Putamen (tissue), 1 donor: ENCODE data around the gene TMEM125.

Experiments used
- DNase-seq: peaks from one replicate; pipeline ENCODE4 v3.0.0-alpha.2; 2016; ENCODE audit warnings: low spot score

TMEM125 gene

GRCh38 chr1:43247256-43247921 lies 22.4 kb upstream of the TMEM125 start:
- no peak for DNase-seq

- no peak for DNase-seq
Observed at GRCh38 chr1:43250351-43250761, 19.4 kb upstream of the TMEM125 start.

- DNase-seq: no peak
Observed at GRCh38 chr1:43251024-43251423, 18.8 kb upstream of the TMEM125 start.

GRCh38 chr1:43252225-43252624 lies 17.6 kb upstream of the TMEM125 start:
- no peak for DNase-seq

GRCh38 chr1:43253173-43253572 lies 16.6 kb upstream of the TMEM125 start:
- DNase-seq: no peak

- DNase-seq: no peak
Observed at GRCh38 chr1:43253876-43254275, 15.9 kb upstream of the TMEM125 start.

- DNase-seq: no peak
Observed at GRCh38 chr1:43255438-43256210, 14.2 kb upstream of the TMEM125 start.

- no peak for DNase-seq
Observed at GRCh38 chr1:43256675-43257570, 12.9 kb upstream of the TMEM125 start.

GRCh38 chr1:43258370-43258769 lies 11.4 kb upstream of the TMEM125 start:
- no peak for DNase-seq

GRCh38 chr1:43265431-43265830 lies 4.4 kb upstream of the TMEM125 start:
- no peak for DNase-seq

- DNase-seq: no peak
Observed at GRCh38 chr1:43266881-43267280, 2.9 kb upstream of the TMEM125 start.

GRCh38 chr1:43267291-43267805 lies 2.4 kb upstream of the TMEM125 start:
- no peak for DNase-seq

- DNase-seq: no peak
Observed at GRCh38 chr1:43267818-43268425, 1.9 kb upstream of the TMEM125 start.

- no peak for DNase-seq
Observed at GRCh38 chr1:43270421-43271095, 775 bp downstream of the TMEM125 start.

GRCh38 chr1:43271186-43272118 lies 1.7 kb downstream of the TMEM125 start:
- DNase-seq: no peak

- peak; percentile 86 for DNase-seq
Observed at GRCh38 chr1:43272161-43272560, 2.4 kb downstream of the TMEM125 start.

- no peak for DNase-seq
Observed at GRCh38 chr1:43272576-43273571, 3.1 kb downstream of the TMEM125 start.

GRCh38 chr1:43273708-43274107 lies 3.9 kb downstream of the TMEM125 start:
- no peak for DNase-seq
